NOMO-1 treated with DMSO at 0.1 percent for 48 hours (cell line): ENCODE data around the gene TIMD4.
A peak's percentile ranks its signal among the peaks of the same experiment; 100 is the strongest.
"Not testable (repeated sequence)": the region's sequence is repeated elsewhere in the genome, so short reads cannot be mapped to it uniquely, and the experiment has no call there.

Source experiments
- DNase-seq: peaks from one replicate; lab custom pipeline; 2025; ENCODE audit not compliant: unreplicated experiment; lab: John Stamatoyannopoulos, UW

TIMD4 gene

DNA sequence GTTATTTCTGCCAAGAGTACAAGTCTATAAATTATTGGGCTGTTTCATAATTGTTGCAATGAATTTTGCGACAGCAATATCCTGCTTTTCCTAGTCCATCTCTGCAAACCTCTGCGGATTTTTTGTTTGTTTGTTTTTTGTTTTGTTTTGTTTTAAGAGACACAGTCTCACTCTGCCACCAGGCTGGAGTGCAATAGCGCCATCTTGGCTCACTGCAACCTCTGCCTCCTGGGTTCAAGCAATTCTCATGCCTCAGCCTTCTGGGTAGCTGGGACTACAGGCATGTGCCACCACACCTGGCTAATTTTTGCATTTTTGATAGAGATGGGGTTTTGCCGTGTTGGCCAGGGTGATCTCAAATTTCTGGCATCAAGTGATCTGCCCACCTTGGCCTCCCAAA, 37.3 kb downstream of the TIMD4 start:
- DNase-seq: not testable (repeated sequence)

DNA sequence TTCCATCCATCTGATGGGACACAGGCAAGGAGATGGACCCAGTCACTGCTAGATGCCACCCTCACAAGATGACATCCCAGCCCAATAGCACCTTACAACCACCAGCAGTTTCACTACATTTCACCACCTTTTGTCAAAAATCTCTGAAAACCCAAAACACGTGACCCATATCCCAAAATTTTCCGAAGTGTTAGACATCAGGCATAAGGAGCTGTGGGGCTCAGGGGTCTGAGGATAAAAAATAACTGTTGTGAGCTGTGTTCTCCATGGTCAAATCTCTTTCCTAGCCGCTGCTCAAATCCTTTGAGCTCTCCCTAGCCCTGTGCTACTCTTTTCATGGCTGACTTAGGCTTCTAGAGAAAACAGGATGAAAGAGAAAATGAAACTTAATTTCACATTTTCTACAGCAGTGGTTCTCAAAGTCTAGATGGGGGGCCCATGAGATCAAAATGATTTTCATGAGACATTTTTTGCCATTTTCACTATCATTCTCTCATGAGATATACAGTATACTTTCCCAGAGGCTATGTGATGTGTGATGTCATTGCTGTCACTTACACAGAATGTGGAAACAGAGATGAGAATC, 40.7 kb downstream of the TIMD4 start:
- no peak for DNase-seq

DNA sequence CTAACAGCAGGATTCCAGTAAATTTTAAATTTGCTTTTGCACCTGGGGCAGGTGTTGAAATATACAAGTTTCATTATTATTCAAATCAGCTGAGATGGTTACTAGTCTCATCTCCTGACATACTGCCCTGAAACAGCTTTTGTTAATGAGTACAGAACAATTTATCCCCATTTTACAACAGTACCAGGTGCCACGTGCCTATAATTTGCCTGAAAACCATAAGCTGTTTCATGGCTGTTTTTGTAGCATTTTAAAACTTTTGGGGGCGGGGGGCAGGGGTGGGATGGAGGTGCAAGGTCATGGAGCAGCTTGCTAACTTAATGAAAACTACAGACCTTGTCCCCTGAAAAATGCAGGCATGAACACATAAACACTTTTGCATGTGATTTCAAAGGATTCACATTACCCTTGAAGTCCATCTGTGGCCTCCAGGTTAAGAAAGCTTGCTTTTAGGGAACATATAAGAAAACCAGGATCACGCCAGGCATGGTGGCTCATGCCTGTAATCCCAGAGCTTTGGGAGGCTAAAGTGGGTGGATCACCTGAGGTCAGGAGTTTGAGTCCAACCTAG, 42.1 kb downstream of the TIMD4 start:
- DNase-seq: no peak

DNA sequence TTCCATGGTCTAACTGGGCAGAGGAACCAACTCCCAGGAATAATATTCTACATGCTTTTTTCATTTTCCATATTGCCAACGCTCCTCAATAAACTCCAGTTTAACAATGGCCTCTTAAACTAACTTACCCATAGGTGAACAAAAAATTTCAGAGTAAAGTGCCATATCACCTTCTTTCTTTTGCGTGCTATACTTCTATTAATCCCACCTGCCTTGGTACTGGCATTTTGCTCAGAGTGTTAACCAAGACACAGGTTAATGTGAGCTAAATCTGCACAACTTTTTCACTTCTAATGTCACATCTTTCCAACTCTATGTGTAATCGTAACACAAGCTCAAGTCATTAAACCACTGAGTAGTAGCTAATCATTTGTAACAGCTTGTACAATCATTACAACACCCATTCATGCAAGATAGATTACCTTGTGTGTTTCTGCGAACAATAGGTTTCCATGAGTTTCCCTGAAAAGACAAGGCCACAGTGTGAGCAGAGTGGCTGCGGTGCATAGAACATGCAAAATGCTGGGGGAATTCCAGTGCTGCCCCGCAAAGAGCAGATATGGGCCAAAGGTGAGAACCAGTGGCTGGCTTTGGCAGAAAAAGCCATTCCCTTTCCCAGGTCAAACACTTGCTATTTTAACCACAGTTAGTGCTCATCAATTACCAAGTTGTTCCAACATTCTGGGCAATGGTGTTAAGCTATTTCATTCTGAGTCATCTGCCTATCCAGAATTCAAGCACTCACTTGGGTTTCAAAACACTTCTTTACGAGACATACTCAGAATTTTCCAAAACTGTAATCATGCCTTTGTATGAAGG, 42.8 kb downstream of the TIMD4 start:
- no peak for DNase-seq

DNA sequence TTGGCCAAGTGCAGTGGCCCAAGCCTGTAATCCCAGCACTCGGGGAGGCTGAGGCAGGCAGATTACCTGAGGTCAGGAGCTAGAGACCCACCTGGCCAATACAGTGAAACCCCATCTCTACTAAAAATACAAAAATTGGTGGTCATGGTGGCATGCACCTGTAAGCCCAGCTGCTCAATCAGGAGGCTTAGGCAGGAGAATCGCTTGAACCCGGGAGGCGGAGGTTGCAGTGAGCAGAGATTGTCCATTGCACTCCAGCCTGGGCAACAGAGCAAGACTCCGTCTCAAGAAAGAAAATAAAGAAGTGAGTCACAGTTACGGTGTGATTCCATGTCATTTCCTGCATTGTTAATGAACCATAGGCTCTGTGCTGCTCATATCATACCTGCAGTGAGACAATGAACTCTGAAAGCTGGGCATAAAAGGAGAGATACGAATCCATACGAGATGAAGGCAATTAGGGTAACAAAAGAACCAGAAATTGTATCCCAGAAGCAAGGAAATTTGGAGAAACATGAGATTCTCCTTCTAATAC, 44.6 kb downstream of the TIMD4 start:
- no peak for DNase-seq

DNA sequence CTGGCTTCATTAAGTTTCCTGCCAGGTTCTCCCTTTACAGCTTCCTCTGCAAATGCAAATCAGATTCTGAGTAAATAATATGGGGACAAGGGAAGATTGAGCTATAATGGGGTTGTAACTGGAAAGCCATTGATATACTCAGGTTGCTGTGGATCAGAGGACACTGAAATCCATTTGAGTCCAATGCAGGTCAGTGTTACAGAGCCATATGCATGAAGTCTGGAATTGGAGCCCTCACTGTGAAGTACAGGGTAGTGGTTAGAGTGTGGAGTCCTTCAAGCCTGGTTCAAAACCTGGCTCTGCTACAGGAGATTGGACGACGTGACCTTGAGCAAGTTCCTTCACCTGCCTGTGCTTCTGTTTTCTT, 48.7 kb downstream of the TIMD4 start:
- no peak for DNase-seq

DNA sequence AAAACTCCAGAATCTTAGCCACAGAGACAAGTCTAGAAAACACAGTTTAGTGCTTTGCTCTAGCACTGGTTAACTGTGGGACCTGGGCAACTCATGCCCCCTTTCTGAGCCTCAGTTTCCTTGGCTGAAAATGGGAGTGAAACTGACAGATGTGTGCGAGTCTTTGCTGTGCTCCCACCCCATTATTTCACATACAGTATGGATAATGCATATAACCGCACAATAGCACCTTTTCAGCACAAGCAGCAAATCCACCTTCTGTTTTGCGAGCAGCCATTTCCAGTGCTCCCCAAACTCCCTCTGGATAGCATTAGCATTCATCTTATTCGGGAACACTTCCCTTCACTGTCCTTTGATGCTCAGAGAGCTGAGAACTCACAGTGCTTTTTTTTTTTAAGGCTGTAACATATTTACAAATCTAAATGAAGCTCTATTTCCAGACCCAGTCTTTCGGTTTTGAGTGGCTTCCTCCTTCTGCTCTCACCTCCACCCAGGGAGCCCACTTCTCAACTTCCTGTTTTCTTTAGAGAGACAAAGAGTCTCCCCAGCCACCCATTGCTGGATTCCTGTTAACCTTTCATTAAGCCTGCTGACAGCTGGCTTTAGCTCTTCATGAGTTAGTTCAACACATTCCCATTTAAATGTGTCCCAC, 49.2 kb downstream of the TIMD4 start:
- peak; percentile 84 for DNase-seq

DNA sequence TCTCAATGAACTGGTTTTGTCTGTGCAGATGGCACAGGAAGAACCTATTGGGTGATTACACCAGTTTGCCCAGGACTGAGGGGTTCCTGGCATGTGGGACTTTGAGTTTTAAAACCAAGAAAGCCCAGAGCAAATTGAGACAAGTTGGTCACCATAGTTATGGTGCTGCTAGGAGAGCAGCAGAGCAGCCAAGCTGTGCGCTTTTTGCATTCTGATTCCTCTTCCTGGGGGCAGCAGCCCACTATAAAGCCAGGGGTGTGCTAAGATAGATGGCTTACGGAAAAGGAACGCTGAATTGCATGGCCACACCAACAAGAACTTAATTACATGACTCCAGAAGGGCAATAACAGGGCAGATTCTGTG, 49.7 kb downstream of the TIMD4 start:
- DNase-seq: no peak

DNA sequence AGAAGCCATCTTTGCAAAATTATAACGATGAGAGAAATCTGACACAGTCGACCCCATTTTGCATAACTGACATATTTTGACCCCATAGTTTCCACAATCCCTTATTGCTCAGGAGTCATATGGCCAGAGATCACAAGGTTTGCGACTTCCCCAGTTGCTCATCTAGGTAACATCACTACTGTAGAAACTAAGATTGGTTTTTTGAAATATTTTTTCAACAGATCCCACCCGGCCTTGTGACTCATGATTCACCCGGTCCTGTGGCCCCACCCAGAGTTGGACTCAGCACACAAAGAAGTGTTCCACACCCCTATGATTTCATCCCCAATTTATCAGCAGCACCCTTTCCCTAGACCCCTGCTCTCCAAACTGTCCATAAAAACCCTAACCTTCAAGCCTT, 50.2 kb downstream of the TIMD4 start:
- DNase-seq: no peak

DNA sequence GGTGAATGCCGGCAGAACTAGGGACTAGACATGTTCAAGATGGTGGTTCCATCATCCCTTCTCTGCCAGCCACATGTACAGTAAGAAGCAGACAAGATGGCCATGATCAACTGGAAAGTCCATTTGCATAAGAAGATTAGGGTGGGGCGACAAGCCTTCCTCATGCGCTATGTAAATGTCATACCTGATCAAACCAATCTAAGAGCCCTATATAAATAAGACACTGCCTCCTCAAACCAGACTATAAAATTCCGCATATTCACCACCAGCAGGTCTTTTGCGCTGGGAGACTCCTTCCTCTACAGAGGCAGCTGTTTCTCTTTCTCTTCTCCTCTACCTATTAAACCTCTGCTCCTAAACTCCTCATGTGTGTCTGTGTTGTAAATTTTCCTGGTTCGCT, 53.8 kb downstream of the TIMD4 start:
- DNase-seq: no peak

DNA sequence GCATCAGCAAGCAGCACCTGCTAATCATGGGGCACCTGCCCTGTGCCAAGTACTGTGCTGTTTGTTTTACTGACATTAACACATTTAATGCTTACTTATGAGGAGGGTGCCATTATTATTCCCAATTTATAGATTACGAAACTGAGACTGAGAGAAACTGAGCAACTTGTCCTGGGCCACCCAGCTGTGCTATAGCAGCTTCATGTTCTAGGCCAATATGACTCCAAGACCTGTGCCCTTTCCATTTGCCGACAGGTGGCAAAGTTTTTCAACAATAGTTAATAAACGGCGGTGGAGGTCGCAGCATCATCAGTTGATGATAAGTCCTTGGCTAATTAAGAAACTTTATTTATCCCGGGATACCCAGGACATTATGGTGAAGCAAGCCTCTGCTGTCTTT, 55.4 kb downstream of the TIMD4 start:
- DNase-seq: no peak

DNA sequence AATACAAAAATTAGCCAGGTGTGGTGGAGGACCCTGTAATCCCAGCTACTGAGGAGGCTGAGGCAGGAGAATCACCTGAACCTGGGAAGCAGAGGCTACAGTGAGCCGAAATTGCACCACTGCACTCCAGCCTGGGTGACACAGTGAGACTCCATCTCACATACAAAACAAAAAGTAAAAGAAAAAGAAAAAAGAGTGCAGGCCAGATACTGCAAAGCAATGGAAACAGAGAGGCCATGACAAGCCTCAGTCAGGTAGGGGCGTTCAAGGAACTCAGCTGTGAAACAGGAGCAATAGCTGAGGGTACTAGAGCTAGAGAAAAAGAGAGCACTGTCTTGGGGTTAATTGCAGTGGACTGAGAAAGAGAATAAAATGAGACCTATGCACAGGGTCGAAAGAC, 56.2 kb downstream of the TIMD4 start:
- DNase-seq: no peak

DNA sequence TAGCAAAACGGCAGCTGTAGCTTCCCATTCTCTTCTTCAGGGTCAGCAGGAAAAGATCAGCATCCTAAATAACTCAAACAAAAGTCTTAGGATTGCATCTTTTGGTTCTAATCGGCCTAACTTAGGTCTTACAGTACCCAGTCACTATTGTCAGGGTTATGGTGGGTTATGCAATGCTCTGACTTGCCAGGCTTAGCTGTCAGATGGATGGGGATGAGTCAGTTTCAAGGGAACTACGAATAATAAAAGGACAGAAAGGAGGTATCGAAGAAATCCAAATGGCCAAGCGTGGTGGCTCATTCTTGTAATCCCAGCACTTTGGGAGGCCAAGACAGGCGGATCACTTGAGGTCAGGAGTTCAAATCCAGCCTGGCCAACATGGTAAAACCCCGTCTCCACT, 66.5 kb downstream of the TIMD4 start:
- peak; percentile 33 for DNase-seq

DNA sequence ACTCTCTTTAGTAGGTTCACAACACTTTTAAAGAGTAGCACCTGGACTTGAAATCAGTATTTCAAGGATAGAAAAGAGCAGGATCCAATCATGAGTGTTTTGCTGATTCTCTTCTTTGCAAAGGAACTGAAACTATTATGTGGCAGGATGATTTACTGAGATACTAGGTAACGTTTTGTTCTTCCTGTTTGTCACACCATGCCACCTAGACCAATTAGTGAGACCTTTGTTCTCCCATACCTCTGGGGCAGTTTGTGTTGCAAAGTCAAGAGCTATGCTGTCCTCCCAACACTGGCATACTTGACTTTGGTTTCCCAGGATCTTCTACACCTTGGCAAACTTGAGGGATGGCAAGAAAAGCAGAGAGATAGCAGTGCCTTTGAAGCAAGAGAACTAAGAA, 69.5 kb downstream of the TIMD4 start:
- peak; percentile 68 for DNase-seq

DNA sequence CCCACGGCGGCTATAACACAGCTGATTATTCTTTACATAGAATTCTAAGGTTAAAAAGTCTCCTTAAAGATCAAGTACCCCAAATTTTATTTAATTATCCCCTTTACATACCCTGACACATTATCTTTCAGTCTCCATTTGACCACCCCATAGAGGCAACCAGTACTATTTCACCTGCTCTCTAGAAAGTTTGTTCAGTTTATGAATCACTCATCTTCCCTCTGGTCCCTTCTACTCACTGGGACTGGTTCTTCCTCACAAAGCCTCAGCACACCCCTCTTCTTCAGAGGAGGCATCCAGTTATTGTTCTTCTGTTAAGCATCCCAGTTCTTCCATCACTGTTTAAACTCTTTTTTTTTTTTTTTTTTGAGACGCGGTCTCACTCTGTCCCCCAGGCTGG, 70.2 kb downstream of the TIMD4 start:
- DNase-seq: no peak

DNA sequence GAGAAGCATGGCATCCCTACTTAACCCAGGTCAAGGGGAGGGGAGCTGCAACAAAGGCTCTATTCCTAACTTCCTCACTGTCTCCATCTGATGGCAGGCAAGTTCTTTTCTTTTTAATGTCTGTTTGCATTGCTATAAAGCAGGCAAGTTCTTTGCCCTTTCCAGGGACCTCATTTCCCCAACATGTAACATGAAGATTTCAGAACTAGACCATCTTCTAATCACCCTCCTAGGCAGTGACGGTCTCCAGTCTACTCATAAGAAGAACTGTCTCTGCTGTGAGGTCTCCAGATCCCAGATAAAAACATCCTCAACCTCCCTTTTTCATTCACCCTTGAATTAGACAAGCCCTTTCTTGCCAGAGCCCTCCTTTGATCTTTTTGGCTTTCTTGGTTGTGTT, 70.8 kb downstream of the TIMD4 start:
- peak; percentile 2 for DNase-seq

DNA sequence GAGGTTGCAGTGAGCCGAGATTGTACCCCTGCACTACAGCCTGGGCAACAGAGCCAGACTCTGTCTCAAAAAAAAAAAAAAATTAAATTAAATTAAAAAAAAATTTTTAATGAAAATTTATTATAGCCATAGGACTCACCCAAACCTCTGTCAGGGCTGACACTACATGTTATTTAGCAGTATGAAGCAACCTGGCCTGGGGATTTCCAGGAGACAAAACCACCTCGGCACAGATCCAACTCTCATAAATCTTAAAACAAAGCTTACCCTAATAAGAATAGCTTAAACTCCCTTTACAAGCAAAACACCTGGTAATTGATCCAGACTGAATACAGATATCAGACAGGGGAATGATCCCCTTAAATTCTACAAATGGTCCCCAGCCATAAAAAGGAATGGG, 74.5 kb downstream of the TIMD4 start:
- DNase-seq: no peak

DNA sequence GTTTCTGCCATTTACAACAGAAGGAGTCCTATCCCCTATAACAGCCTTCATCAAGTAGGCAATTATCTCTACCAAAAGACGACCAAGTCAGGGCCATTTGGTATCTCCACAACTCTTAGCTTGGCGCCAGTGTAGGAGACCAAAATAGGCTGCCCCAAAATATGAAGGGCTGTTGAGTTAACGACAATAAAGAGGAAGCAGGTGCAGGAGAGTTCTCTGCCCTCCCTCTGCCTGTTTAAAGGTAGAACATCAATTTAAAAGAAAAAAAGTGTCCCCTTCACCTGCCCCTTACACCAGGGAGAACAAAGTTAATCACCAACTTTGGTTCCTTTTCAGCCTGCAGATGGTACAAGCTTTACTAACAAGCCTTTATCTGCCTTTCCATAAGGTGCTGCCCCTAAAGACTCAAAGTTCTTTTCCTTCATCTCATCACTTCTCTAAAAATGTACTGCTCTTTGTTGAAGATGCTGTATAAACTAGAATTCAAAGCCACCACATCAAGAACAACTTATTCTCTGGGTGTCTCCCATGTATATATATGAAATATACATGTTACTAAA, 79.6 kb downstream of the TIMD4 start:
- DNase-seq: no peak

DNA sequence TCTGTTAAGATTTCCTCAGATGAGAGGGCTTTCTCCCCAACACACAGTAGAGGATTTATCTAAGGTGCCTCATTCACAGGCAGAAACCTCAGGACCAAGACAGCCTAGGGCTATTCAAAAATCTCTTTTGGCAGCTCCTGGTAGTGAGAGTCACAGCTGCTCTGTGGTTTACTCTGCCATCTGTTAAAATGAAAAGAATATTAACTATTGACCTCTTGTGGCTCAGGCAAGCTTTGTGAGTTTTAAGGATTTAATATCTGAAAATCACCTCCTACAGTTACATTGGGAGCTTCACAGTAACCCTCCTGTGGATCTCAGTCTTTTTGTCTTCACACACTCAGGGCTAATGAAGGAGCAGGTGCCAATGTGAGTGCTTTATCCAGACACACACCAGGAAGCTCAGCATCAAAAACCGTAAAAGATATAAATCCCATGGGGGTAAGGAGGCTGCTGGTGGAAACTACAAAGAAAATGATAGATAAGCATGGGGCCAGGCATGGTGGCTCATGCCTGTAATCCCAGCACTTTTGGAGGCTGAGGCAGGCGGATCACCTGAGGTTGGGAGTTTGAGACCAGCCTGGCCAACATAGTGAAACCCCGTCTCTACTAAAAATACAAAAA, 83.3 kb downstream of the TIMD4 start:
- no peak for DNase-seq

DNA sequence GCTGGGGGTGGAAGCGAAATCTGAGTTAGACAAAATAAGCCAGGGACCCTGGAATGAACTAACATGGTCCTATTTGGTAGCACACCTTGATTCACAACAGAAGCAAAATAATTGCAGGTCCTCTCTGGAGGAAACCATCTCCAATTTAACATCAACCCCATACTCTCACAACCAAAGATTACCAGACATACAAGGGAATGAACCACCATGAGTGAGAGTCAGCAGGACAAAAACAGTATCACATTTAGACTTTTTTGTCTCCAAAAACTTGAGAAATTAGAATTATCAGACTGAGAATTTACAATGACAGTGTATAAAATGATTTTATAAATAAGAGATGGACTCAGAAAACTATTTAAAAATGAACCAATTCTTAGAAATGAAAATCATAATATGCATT, 91.8 kb downstream of the TIMD4 start:
- DNase-seq: no peak

DNA sequence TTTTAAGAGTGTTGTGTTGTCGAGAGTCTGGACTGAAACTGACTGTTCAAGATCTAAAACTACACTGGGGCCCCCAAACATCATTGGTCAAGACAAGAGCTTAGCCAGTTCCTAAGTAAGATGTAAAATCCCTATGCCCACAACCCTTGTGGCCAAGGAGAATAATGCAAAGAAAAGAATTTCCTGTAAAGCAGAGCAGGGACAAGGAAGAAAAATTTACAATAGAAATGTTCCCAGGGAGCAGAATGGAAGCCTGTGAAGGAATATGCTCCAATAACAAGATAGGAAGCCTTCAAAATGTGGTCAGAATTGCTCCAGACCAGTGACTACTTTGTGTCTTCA, 92.6 kb downstream of the TIMD4 start:
- no peak for DNase-seq
